ENCODE results near the gene LCAT. TPM values are rescaled to one million over a fixed set of nuclear protein-coding genes. Genes with fewer than 3 reads are reported as not detected.

LCAT gene
- total RNA-seq, 4 donors from 2014 or later: 17.9 to 43.9 (median 26.8) TPM

- DNase-seq (ENCODE audit: low spot score in 2 of 2): no peak
- peaks cover 0 to 65% (median 4%) of the 10 kb centered on the region in 4 donors for H3K4me1 ChIP-seq
- 76 to 91% methylated on average over 10 of the region's 10 CpGs for WGBS, 2 donors
- peak overlapping the region in 1 of 4 donors; percentile 16 for H3K27ac ChIP-seq
- TF ChIP-seq EP300 (IDR thresholded peaks at IDR 0.05) (no peak), POLR2A (IDR thresholded peaks at IDR 0.05) (no peak), CTCF (IDR thresholded peaks at IDR 0.05) (no peak)
- H3K9me3 ChIP-seq: no peaks in the 10 kb centered on the region
- no peaks in the 10 kb centered on the region for H3K27me3 ChIP-seq
- H3K4me3 ChIP-seq: no peak overlapping the region
- peaks cover 0 to 48% (median 5%) of the 10 kb centered on the region in 3 donors for H3K36me3 ChIP-seq
Observed at GRCh38 chr16:67924140-67924906, 19.6 kb downstream of the LCAT start.

- peaks cover 0 to 40% (median 5%) of the 10 kb centered on the region in 3 donors for H3K36me3 ChIP-seq
- WGBS, 2 donors: 72% methylated on average over 10 of the region's 10 CpGs
- no peak for DNase-seq (ENCODE audit: low spot score in 2 of 2)
- no peaks in the 10 kb centered on the region for H3K27me3 ChIP-seq
- H3K4me1 ChIP-seq: peaks cover 0 to 71% (median 4%) of the 10 kb centered on the region in 4 donors
- no peaks in the 10 kb centered on the region for H3K9me3 ChIP-seq
- no peak overlapping the region for H3K4me3 ChIP-seq
- H3K27ac ChIP-seq: peak overlapping the region in 1 of 4 donors; percentile 16
- TF ChIP-seq POLR2A (IDR thresholded peaks at IDR 0.05): no peak
Observed at GRCh38 chr16:67923414-67924116, 20.4 kb downstream of the LCAT start.

GRCh38 chr16:67922740-67923139, 21.2 kb downstream of the LCAT start:
- 70 to 84% methylated on average over 8 of the region's 8 CpGs for WGBS, 2 donors
- H3K4me3 ChIP-seq: no peak overlapping the region
- no peak for TF ChIP-seq EP300 (IDR thresholded peaks at IDR 0.05)
- TF ChIP-seq POLR2A (IDR thresholded peaks at IDR 0.05): no peak
- TF ChIP-seq CTCF (IDR thresholded peaks at IDR 0.05): no peak
- no peaks in the 10 kb centered on the region for H3K9me3 ChIP-seq
- peaks cover 0 to 38% (median 5%) of the 10 kb centered on the region in 3 donors for H3K36me3 ChIP-seq
- H3K27ac ChIP-seq: peak overlapping the region in 2 of 4 donors; percentile 12 to 18
- H3K27me3 ChIP-seq: no peaks in the 10 kb centered on the region
- peaks cover 0 to 70% (median 4%) of the 10 kb centered on the region in 4 donors for H3K4me1 ChIP-seq
- no peak for DNase-seq (ENCODE audit: low spot score in 2 of 2)

GRCh38 chr16:67922221-67922620, 21.7 kb downstream of the LCAT start:
- Histone ChIP-seq H3K27me3 (no peaks in the 10 kb centered on the region), H3K9me3 (no peaks in the 10 kb centered on the region), H3K36me3 (peaks cover 0 to 35% (median under 1%) of the 10 kb centered on the region in 3 donors), H3K27ac (peak overlapping the region in 1 of 4 donors; percentile 18), H3K4me1 (peaks cover 0 to 75% (median 4%) of the 10 kb centered on the region in 4 donors), H3K4me3 (no peak overlapping the region)
- no peak for DNase-seq (ENCODE audit: low spot score in 2 of 2)
- TF ChIP-seq EP300 (IDR thresholded peaks at IDR 0.05) (no peak), POLR2A (IDR thresholded peaks at IDR 0.05) (no peak), CTCF (IDR thresholded peaks at IDR 0.05) (no peak)
- 53 to 58% methylated on average over 5 of the region's 5 CpGs for WGBS, 2 donors

GRCh38 chr16:67919622-67920221, 24.2 kb downstream of the LCAT start:
- TF ChIP-seq CTCF (IDR thresholded peaks at IDR 0.05) (peak in 1 of 5 experiments; percentile 16), EP300 (IDR thresholded peaks at IDR 0.05) (no peak)
- 66 to 68% methylated on average over 6 of the region's 6 CpGs for WGBS, 2 donors
- Histone ChIP-seq H3K27ac (peak overlapping the region in 1 of 4 donors; percentile 59), H3K36me3 (peaks cover 0 to 39% (median 0%) of the 10 kb centered on the region in 3 donors), H3K4me1 (peaks cover 0 to 81% (median 8%) of the 10 kb centered on the region in 4 donors), H3K4me3 (no peak overlapping the region), H3K27me3 (no peaks in the 10 kb centered on the region), H3K9me3 (no peaks in the 10 kb centered on the region)
- no peak for DNase-seq (ENCODE audit: low spot score in 2 of 2)

Measured in tibial nerve (tissue), 4 donors.